ENCODE measurements around the gene CYFIP1.

DNA sequence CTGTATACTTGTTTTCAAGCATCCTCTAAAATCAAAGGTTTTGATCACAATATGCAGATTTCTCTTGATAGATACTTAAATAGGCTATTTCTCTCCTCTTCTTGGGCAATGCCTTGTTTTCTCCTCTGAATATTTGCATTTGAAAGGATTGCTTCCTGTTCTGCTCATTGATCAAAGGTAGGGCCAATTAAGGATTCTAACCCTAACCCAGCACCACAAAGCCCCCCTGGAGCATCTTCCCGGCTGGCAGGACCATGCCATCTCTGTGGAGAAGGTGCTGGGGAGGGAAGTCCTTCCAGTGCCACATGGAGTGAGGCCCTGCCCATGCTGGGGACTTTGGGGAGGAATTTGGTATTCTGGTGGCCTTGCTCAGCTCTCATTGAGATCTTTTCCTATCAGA lies 153.0 kb downstream of the CYFIP1 start:
- TF ChIP-seq, protein P1, sequence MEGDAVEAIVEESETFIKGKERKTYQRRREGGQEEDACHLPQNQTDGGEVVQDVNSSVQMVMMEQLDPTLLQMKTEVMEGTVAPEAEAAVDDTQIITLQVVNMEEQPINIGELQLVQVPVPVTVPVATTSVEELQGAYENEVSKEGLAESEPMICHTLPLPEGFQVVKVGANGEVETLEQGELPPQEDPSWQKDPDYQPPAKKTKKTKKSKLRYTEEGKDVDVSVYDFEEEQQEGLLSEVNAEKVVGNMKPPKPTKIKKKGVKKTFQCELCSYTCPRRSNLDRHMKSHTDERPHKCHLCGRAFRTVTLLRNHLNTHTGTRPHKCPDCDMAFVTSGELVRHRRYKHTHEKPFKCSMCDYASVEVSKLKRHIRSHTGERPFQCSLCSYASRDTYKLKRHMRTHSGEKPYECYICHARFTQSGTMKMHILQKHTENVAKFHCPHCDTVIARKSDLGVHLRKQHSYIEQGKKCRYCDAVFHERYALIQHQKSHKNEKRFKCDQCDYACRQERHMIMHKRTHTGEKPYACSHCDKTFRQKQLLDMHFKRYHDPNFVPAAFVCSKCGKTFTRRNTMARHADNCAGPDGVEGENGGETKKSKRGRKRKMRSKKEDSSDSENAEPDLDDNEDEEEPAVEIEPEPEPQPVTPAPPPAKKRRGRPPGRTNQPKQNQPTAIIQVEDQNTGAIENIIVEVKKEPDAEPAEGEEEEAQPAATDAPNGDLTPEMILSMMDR (IDR thresholded peaks at IDR 0.05) = no peak
- TF ChIP-seq POLR2A (IDR thresholded peaks at IDR 0.05; ENCODE audit: low read depth) (no peak), EP300 (IDR thresholded peaks at IDR 0.05) (no peak), POLR2AphosphoS5 (IDR thresholded peaks at IDR 0.05) (no peak)
